ENCODE results near the gene TRAPPC12.

GRCh38 chr2:3488061-3488531 is 108.6 kb downstream of the TRAPPC12 start:
- no peak for TF ChIP-seq CTCF (IDR thresholded peaks at IDR 0.05)
- TF ChIP-seq, protein P1, sequence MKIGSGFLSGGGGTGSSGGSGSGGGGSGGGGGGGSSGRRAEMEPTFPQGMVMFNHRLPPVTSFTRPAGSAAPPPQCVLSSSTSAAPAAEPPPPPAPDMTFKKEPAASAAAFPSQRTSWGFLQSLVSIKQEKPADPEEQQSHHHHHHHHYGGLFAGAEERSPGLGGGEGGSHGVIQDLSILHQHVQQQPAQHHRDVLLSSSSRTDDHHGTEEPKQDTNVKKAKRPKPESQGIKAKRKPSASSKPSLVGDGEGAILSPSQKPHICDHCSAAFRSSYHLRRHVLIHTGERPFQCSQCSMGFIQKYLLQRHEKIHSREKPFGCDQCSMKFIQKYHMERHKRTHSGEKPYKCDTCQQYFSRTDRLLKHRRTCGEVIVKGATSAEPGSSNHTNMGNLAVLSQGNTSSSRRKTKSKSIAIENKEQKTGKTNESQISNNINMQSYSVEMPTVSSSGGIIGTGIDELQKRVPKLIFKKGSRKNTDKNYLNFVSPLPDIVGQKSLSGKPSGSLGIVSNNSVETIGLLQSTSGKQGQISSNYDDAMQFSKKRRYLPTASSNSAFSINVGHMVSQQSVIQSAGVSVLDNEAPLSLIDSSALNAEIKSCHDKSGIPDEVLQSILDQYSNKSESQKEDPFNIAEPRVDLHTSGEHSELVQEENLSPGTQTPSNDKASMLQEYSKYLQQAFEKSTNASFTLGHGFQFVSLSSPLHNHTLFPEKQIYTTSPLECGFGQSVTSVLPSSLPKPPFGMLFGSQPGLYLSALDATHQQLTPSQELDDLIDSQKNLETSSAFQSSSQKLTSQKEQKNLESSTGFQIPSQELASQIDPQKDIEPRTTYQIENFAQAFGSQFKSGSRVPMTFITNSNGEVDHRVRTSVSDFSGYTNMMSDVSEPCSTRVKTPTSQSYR (CRISPR knock-in tag; IDR thresholded peaks at IDR 0.05): no peak
- no peak for TF ChIP-seq IRF2 (CRISPR knock-in tag; IDR thresholded peaks at IDR 0.05; ENCODE audit: borderline replicate concordance, low read depth)
- TF ChIP-seq, protein P2, sequence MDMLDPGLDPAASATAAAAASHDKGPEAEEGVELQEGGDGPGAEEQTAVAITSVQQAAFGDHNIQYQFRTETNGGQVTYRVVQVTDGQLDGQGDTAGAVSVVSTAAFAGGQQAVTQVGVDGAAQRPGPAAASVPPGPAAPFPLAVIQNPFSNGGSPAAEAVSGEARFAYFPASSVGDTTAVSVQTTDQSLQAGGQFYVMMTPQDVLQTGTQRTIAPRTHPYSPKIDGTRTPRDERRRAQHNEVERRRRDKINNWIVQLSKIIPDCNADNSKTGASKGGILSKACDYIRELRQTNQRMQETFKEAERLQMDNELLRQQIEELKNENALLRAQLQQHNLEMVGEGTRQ (CRISPR knock-in tag; IDR thresholded peaks at IDR 0.05): no peak
- TF ChIP-seq IRF1 (CRISPR knock-in tag; IDR thresholded peaks at IDR 0.05): no peak
- no peak for TF ChIP-seq TEAD4 (CRISPR knock-in tag; IDR thresholded peaks at IDR 0.05)
- no peak for TF ChIP-seq CREM (CRISPR knock-in tag; IDR thresholded peaks at IDR 0.05)
- TF ChIP-seq, protein P3, sequence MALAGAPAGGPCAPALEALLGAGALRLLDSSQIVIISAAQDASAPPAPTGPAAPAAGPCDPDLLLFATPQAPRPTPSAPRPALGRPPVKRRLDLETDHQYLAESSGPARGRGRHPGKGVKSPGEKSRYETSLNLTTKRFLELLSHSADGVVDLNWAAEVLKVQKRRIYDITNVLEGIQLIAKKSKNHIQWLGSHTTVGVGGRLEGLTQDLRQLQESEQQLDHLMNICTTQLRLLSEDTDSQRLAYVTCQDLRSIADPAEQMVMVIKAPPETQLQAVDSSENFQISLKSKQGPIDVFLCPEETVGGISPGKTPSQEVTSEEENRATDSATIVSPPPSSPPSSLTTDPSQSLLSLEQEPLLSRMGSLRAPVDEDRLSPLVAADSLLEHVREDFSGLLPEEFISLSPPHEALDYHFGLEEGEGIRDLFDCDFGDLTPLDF (CRISPR knock-in tag; IDR thresholded peaks at IDR 0.05): no peak
